Measurements from ENCODE around the gene FOXL3. TPM values are rescaled to one million over a fixed set of nuclear protein-coding genes. Genes with fewer than 3 reads are reported as not detected.

The FOXL3 gene
- total and polyA plus RNA-seq, 2 experiments from 2014 or later, result not detected

DNA sequence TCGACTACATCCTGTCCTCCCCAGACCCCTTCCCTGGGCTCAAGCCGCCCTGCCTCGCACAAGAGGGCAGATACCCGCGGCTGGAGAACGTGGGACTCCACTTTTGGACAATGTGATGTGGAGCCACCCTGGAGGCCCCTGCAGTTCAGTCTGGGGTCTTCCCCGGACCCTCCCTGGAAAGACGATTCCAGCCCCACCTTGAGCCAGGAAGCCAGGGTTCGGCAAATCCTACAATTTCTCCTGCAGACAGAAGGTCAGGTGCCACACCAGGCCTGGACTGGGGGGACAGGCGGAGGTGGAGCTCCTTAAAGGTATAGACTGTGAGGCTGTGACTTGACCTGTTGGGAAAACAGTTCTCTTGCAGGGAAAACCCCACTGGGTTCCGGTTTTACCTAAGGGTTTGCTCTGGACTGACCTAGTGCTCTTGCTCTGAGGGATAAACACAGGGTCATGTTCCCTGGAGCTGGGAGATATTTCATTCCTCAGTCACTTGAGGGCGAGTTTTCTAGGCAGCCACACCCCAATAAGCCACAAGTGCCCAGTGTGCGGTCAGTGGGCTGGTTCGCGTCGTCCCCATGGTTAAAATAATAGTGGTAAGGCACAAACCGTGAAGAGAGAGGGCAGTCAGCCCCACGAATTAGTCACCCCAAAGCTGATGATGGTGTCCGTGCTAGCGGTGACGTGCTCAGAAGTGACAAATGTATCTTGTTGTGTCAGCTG, 1.6 kb downstream of the FOXL3 start:
- H3K27ac ChIP-seq (ENCODE audit: low read depth), result no peak overlapping the region
- H4K20me1 ChIP-seq (replicated peaks; ENCODE audit: insufficient read depth), result no peaks in the 10 kb centered on the region
- 0 out of 2 replicates have a peak, but pooled peaks cover 4% of the 10 kb centered on the region for H3F3A ChIP-seq (replicated peaks; ENCODE audit: low read depth)
- peaks cover 17% of the 10 kb centered on the region for H3K36me3 Mint-ChIP-seq (ENCODE audit: low read depth)
- H2AFZ ChIP-seq, result no peak overlapping the region
- no peak for DNase-seq (ENCODE audit: low spot score)
- H3K36me3 ChIP-seq (ENCODE audit: insufficient read depth), result no peaks in the 10 kb centered on the region
- no peak overlapping the region for H3K27ac Mint-ChIP-seq
- H3K4me3 Mint-ChIP-seq, result no peak overlapping the region
- peaks cover 3% of the 10 kb centered on the region for H3K27me3 Mint-ChIP-seq (ENCODE audit: insufficient read depth, low read depth, poor library complexity)
- ATAC-seq, result no peak
- H3K27me3 ChIP-seq (ENCODE audit: insufficient read depth), result peaks cover 71% of the 10 kb centered on the region
- H3K4me3 ChIP-seq, result peak overlapping the region; percentile 28; the same call in 1 of the 2 replicates
- TF ChIP-seq STAT1 (IDR thresholded peaks at IDR 0.05; ENCODE audit: unreplicated experiment) (no peak), EZH2phosphoT487 (IDR thresholded peaks at IDR 0.05; ENCODE audit: unreplicated experiment) (no peak)
- H3K4me1 ChIP-seq (ENCODE audit: insufficient read depth), result no peaks in the 10 kb centered on the region; the same call in 1 of the 2 replicates
- no peaks in the 10 kb centered on the region for H3K4me1 Mint-ChIP-seq
- H3K79me2 ChIP-seq (replicated peaks; ENCODE audit: insufficient read depth), result no peaks in the 10 kb centered on the region
- H3K9me3 Mint-ChIP-seq, result peaks cover 43% of the 10 kb centered on the region
- peak overlapping the region; percentile 69; the same call in 1 of the 2 replicates for H3K4me2 ChIP-seq
- no peaks in the 10 kb centered on the region for H3K9me2 ChIP-seq (ENCODE audit: insufficient read depth)

DNA sequence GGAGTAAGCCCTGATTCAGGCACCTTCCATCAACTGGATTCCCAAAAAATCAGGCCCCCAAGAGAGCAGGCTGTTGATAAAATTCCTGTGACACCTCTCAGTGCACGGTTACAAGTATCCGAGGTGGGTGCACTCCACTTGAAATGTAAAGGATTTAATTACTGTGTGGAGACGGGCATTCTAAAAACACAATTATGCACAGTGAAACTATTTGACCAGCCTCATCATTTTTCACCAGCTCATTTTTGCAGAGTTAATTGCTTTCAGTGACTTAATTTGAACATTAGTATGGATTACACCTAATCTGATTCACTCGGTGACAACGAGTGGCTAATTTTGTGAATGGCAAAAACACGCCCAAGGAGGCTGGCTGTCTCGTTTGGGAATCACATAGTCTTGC, 2.3 kb downstream of the FOXL3 start:
- Histone ChIP-seq H3K4me1 (ENCODE audit: insufficient read depth) (no peaks in the 10 kb centered on the region; the same call in 1 of the 2 replicates), H3K4me3 (no peak overlapping the region), H3K27me3 (ENCODE audit: insufficient read depth) (peaks cover 66% of the 10 kb centered on the region), H4K20me1 (replicated peaks; ENCODE audit: insufficient read depth) (no peaks in the 10 kb centered on the region), H3F3A (replicated peaks; ENCODE audit: low read depth) (0 out of 2 replicates have a peak, but pooled peaks cover 4% of the 10 kb centered on the region), H3K9me2 (ENCODE audit: insufficient read depth) (no peaks in the 10 kb centered on the region), H3K79me2 (replicated peaks; ENCODE audit: insufficient read depth) (no peaks in the 10 kb centered on the region), H3K27ac (ENCODE audit: low read depth) (no peak overlapping the region), H3K4me2 (no peak overlapping the region), H3K36me3 (ENCODE audit: insufficient read depth) (no peaks in the 10 kb centered on the region), H2AFZ (no peak overlapping the region)
- DNase-seq (ENCODE audit: low spot score) (no peak), ATAC-seq (no peak)
- Mint-ChIP-seq H3K9me3 (peaks cover 39% of the 10 kb centered on the region), H3K27me3 (ENCODE audit: insufficient read depth, low read depth, poor library complexity) (peaks cover 4% of the 10 kb centered on the region), H3K4me3 (no peak overlapping the region), H3K27ac (no peak overlapping the region), H3K4me1 (no peaks in the 10 kb centered on the region), H3K36me3 (ENCODE audit: low read depth) (peaks cover 17% of the 10 kb centered on the region)
- TF ChIP-seq STAT1 (IDR thresholded peaks at IDR 0.05; ENCODE audit: unreplicated experiment) (no peak), NANOG (IDR thresholded peaks at IDR 0.05; ENCODE audit: borderline replicate concordance) (no peak), CREB1 (CRISPR knock-in tag; IDR thresholded peaks at IDR 0.05; ENCODE audit: low read depth) (no peak), ZNF331 (CRISPR knock-in tag; IDR thresholded peaks at IDR 0.05; ENCODE audit: low read depth) (no peak), JUNB (IDR thresholded peaks at IDR 0.05; ENCODE audit: unreplicated experiment) (no peak), ZNF114 (CRISPR knock-in tag; IDR thresholded peaks at IDR 0.05) (no peak)
- TF ChIP-seq, protein P1, sequence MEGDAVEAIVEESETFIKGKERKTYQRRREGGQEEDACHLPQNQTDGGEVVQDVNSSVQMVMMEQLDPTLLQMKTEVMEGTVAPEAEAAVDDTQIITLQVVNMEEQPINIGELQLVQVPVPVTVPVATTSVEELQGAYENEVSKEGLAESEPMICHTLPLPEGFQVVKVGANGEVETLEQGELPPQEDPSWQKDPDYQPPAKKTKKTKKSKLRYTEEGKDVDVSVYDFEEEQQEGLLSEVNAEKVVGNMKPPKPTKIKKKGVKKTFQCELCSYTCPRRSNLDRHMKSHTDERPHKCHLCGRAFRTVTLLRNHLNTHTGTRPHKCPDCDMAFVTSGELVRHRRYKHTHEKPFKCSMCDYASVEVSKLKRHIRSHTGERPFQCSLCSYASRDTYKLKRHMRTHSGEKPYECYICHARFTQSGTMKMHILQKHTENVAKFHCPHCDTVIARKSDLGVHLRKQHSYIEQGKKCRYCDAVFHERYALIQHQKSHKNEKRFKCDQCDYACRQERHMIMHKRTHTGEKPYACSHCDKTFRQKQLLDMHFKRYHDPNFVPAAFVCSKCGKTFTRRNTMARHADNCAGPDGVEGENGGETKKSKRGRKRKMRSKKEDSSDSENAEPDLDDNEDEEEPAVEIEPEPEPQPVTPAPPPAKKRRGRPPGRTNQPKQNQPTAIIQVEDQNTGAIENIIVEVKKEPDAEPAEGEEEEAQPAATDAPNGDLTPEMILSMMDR (conservative IDR thresholded peaks at IDR 0.05; ENCODE audit: low read depth in 2 of 2), result no peak
- TF ChIP-seq, protein P2, sequence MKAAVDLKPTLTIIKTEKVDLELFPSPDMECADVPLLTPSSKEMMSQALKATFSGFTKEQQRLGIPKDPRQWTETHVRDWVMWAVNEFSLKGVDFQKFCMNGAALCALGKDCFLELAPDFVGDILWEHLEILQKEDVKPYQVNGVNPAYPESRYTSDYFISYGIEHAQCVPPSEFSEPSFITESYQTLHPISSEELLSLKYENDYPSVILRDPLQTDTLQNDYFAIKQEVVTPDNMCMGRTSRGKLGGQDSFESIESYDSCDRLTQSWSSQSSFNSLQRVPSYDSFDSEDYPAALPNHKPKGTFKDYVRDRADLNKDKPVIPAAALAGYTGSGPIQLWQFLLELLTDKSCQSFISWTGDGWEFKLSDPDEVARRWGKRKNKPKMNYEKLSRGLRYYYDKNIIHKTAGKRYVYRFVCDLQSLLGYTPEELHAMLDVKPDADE (IDR thresholded peaks at IDR 0.05), result no peak
- TF ChIP-seq, protein P3, sequence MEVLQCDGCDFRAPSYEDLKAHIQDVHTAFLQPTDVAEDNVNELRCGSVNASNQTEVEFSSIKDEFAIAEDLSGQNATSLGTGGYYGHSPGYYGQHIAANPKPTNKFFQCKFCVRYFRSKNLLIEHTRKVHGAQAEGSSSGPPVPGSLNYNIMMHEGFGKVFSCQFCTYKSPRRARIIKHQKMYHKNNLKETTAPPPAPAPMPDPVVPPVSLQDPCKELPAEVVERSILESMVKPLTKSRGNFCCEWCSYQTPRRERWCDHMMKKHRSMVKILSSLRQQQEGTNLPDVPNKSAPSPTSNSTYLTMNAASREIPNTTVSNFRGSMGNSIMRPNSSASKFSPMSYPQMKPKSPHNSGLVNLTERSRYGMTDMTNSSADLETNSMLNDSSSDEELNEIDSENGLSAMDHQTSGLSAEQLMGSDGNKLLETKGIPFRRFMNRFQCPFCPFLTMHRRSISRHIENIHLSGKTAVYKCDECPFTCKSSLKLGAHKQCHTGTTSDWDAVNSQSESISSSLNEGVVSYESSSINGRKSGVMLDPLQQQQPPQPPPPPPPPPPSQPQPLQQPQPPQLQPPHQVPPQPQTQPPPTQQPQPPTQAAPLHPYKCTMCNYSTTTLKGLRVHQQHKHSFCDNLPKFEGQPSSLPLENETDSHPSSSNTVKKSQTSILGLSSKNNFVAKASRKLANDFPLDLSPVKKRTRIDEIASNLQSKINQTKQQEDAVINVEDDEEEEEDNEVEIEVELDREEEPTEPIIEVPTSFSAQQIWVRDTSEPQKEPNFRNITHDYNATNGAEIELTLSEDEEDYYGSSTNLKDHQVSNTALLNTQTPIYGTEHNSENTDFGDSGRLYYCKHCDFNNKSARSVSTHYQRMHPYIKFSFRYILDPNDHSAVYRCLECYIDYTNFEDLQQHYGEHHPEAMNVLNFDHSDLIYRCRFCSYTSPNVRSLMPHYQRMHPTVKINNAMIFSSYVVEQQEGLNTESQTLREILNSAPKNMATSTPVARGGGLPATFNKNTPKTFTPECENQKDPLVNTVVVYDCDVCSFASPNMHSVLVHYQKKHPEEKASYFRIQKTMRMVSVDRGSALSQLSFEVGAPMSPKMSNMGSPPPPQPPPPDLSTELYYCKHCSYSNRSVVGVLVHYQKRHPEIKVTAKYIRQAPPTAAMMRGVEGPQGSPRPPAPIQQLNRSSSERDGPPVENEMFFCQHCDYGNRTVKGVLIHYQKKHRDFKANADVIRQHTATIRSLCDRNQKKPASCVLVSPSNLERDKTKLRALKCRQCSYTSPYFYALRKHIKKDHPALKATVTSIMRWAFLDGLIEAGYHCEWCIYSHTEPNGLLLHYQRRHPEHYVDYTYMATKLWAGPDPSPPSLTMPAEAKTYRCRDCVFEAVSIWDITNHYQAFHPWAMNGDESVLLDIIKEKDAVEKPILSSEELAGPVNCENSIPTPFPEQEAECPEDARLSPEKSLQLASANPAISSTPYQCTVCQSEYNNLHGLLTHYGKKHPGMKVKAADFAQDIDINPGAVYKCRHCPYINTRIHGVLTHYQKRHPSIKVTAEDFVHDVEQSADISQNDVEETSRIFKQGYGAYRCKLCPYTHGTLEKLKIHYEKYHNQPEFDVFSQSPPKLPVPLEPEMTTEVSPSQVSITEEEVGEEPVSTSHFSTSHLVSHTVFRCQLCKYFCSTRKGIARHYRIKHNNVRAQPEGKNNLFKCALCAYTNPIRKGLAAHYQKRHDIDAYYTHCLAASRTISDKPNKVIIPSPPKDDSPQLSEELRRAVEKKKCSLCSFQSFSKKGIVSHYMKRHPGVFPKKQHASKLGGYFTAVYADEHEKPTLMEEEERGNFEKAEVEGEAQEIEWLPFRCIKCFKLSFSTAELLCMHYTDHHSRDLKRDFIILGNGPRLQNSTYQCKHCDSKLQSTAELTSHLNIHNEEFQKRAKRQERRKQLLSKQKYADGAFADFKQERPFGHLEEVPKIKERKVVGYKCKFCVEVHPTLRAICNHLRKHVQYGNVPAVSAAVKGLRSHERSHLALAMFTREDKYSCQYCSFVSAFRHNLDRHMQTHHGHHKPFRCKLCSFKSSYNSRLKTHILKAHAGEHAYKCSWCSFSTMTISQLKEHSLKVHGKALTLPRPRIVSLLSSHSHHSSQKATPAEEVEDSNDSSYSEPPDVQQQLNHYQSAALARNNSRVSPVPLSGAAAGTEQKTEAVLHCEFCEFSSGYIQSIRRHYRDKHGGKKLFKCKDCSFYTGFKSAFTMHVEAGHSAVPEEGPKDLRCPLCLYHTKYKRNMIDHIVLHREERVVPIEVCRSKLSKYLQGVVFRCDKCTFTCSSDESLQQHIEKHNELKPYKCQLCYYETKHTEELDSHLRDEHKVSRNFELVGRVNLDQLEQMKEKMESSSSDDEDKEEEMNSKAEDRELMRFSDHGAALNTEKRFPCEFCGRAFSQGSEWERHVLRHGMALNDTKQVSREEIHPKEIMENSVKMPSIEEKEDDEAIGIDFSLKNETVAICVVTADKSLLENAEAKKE (CRISPR knock-in tag; IDR thresholded peaks at IDR 0.05), result no peak

All from GM23338 (cell line).